GM12872 (cell line): ENCODE data around the gene EEPD1.

ENCODE experiments used
- TF ChIP-seq, protein P1 (sequence below): IDR thresholded peaks from 3 replicates; pipeline ENCODE4 v1.5.1; 2011; ENCODE audit warnings: low read depth, mild to moderate bottlenecking, low read length, moderate library complexity; ENCODE audit not compliant: insufficient read depth

The EEPD1 gene

DNA sequence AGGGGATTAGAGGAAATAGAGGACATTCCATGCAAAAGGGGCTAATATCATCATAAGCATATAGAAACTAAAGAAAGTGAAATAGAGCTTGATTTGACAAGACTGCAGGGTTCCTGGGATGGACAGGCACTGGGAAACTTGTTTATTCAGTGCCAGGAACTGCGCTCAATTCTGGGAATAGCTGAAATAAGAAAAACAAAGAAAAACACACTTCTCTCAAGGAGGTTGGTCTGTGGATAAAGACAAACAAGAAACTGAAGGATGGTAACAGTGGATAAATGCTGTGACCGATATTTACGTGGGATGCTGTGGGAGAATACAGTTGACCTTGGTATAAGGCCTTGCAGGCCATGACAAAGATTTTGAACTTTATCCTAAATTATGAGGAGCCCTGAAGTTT lies 195.7 kb downstream of the EEPD1 start:
- TF ChIP-seq, protein P1, sequence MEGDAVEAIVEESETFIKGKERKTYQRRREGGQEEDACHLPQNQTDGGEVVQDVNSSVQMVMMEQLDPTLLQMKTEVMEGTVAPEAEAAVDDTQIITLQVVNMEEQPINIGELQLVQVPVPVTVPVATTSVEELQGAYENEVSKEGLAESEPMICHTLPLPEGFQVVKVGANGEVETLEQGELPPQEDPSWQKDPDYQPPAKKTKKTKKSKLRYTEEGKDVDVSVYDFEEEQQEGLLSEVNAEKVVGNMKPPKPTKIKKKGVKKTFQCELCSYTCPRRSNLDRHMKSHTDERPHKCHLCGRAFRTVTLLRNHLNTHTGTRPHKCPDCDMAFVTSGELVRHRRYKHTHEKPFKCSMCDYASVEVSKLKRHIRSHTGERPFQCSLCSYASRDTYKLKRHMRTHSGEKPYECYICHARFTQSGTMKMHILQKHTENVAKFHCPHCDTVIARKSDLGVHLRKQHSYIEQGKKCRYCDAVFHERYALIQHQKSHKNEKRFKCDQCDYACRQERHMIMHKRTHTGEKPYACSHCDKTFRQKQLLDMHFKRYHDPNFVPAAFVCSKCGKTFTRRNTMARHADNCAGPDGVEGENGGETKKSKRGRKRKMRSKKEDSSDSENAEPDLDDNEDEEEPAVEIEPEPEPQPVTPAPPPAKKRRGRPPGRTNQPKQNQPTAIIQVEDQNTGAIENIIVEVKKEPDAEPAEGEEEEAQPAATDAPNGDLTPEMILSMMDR = no peak

DNA sequence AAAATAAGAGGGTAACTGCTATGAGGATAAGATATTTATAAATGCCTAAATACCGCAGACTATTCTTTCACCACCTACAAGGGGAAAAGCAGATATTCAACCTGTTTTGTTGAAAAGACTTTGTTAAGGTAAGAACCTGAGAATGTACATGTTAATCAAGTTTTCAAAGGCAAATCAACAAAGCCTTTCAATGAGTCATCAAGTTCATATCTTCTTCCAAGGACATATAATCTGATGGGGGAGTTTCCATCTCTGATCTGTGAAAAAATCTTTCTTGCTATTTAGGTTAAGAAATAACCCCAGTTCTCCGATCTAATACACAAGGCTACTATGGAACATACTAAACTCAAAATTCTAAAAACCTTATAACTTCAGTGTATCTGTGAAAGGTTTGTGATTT lies 196.6 kb downstream of the EEPD1 start:
- TF ChIP-seq, protein P1 = no peak
